ENCODE data around the gene TREML4. TPM values are rescaled to one million over a fixed set of nuclear protein-coding genes. Genes with fewer than 3 reads are reported as not detected.

Gene TREML4
- total RNA-seq, 3 donors from 2014 or later (not counting 1 experiment from before 2014, with no cell fraction given), result 0.21 to 2.1 (median 0.32) TPM

GRCh38 chr6:41258196-41258493 is 30.0 kb downstream of the TREML4 start:
- intact Hi-C loops (cut with micrococcal nuclease), result no loop called here
- no peaks in the 10 kb centered on the region for H3K36me3 ChIP-seq (ENCODE audit: control insufficient read depth, insufficient read depth, low read length)
- H3K4me1 Mint-ChIP-seq, result peaks cover 9 to 16% of the 10 kb centered on the region in 2 donors
- no peak for DNase-seq
- H3K27ac ChIP-seq (ENCODE audit: low read length), result no peak overlapping the region
- peaks cover 3 to 10% of the 10 kb centered on the region in 2 donors for H3K9me3 Mint-ChIP-seq
- no peaks in the 10 kb centered on the region for H3K9me3 ChIP-seq (ENCODE audit: control insufficient read depth, insufficient read depth, low read length)
- peaks cover 7% of the 10 kb centered on the region for H3K4me1 ChIP-seq (ENCODE audit: control insufficient read depth, insufficient read depth, low read length)
- peaks cover 0 to 2% of the 10 kb centered on the region in 2 donors for H3K27me3 Mint-ChIP-seq (ENCODE audit: low read depth in 2 of 2)
- H3K36me3 Mint-ChIP-seq, result peaks cover 30% of the 10 kb centered on the region
- no peak overlapping the region for H3K4me3 ChIP-seq (ENCODE audit: low read length)
- no peak for ATAC-seq
- 85% methylated on average over 1 of the region's 1 CpG for WGBS (ENCODE audit: insufficient coverage)
- H3K27ac Mint-ChIP-seq, result no peak overlapping the region
- H3K27me3 ChIP-seq (ENCODE audit: control insufficient read depth, insufficient read depth, low read length), result no peaks in the 10 kb centered on the region
- no peak for TF ChIP-seq CTCF (IDR thresholded peaks at IDR 0.05)
- H3K4me3 Mint-ChIP-seq, result no peak overlapping the region

- Histone ChIP-seq H3K4me3 (ENCODE audit: low read length) (no peak overlapping the region), H3K36me3 (ENCODE audit: control insufficient read depth, insufficient read depth, low read length) (no peaks in the 10 kb centered on the region), H3K4me1 (ENCODE audit: control insufficient read depth, insufficient read depth, low read length) (no peaks in the 10 kb centered on the region), H3K27me3 (ENCODE audit: control insufficient read depth, insufficient read depth, low read length) (no peaks in the 10 kb centered on the region), H3K9me3 (ENCODE audit: control insufficient read depth, insufficient read depth, low read length) (no peaks in the 10 kb centered on the region), H3K27ac (ENCODE audit: low read length) (no peak overlapping the region)
- no peak for TF ChIP-seq CTCF (IDR thresholded peaks at IDR 0.05)
- DNase-seq (no peak), ATAC-seq (no peak)
- peaks cover 34% of the 10 kb centered on the region for H3K36me3 Mint-ChIP-seq
- intact Hi-C loops (cut with micrococcal nuclease), result no loop called here
- peaks cover 3 to 15% of the 10 kb centered on the region in 2 donors for H3K9me3 Mint-ChIP-seq
- no peaks in the 10 kb centered on the region for H3K4me1 Mint-ChIP-seq
- no peak overlapping the region for H3K4me3 Mint-ChIP-seq
- H3K27me3 Mint-ChIP-seq (ENCODE audit: low read depth in 2 of 2), result peaks cover 2 to 6% of the 10 kb centered on the region in 2 donors
- H3K27ac Mint-ChIP-seq, result no peak overlapping the region
- 86% methylated on average over 2 of the region's 2 CpGs for WGBS (ENCODE audit: insufficient coverage)
Observed at GRCh38 chr6:41262401-41262800, 34.3 kb downstream of the TREML4 start.

GRCh38 chr6:41263267-41263666 is 35.1 kb downstream of the TREML4 start:
- no peak overlapping the region for H3K4me3 Mint-ChIP-seq
- ATAC-seq, result no peak

More at GRCh38 chr6:41263267-41263666, 35.1 kb downstream of the TREML4 start:
- no peaks in the 10 kb centered on the region for H3K9me3 ChIP-seq (ENCODE audit: control insufficient read depth, insufficient read depth, low read length)
- H3K4me3 ChIP-seq (ENCODE audit: low read length), result no peak overlapping the region
- H3K9me3 Mint-ChIP-seq, result peaks cover 3 to 15% of the 10 kb centered on the region in 2 donors
- peaks cover 2 to 6% of the 10 kb centered on the region in 2 donors for H3K27me3 Mint-ChIP-seq (ENCODE audit: low read depth in 2 of 2)
- no peaks in the 10 kb centered on the region for H3K36me3 ChIP-seq (ENCODE audit: control insufficient read depth, insufficient read depth, low read length)
- TF ChIP-seq CTCF (IDR thresholded peaks at IDR 0.05), result no peak
- no peak overlapping the region for H3K27ac ChIP-seq (ENCODE audit: low read length)
- H3K4me1 ChIP-seq (ENCODE audit: control insufficient read depth, insufficient read depth, low read length), result no peaks in the 10 kb centered on the region
- peaks cover 34% of the 10 kb centered on the region for H3K36me3 Mint-ChIP-seq
- intact Hi-C loops (cut with micrococcal nuclease), result no loop called here
- no peaks in the 10 kb centered on the region for H3K27me3 ChIP-seq (ENCODE audit: control insufficient read depth, insufficient read depth, low read length)
- no peak for DNase-seq
- no peaks in the 10 kb centered on the region for H3K4me1 Mint-ChIP-seq
- WGBS (ENCODE audit: insufficient coverage), result no CpG with 5 or more reads among the region's 1 CpG
- no peak overlapping the region for H3K27ac Mint-ChIP-seq
